ENCODE measurements around the gene GPATCH3.

The GPATCH3 gene

DNA sequence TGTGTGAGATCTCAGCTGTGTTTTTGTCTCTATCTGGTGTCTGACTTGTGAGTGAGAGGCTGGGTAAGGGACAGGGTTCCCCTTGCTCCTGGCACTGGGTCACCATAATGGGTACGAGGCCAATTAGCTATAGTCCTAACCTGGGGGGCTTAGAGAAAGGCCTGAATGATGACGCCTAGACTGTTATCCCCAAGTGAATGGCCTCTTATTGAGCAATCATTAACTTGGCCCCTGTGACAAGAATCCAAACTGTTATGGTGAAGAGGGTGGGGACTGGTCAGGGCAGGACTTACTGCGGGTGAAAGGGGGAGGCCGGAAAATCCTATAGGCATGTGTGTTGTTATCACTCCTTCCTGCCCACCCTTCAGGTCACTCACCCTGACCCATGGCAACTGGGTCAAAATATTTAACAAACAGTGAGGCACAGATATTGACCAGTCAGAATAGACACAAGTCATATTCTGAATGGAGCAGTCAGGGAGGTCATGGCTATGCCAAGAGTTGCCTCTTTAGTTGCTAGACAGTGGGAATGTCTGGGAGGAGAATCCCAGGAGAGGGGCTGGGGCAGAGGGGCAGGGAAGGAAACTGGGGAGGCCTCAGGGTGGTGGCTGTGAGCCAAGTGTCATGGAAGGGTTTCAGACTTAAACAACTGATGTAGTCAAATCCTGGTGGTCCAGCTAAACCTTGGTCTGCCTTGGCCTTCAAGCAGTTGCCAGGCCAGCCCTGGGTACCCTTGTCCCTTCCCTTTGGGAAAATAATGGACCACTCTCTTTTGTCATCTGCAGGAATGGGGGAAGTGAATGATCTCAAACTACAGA, 10.3 kb upstream of the GPATCH3 start:
- peaks cover 8% of the 10 kb centered on the region for H3K4me1 ChIP-seq
- H3K4me3 ChIP-seq (ENCODE audit: low read depth, low read length), result no peak overlapping the region
- H3K9me3 ChIP-seq, result no peaks in the 10 kb centered on the region
- DNase-seq, result no peak
- H3K36me3 ChIP-seq, result no peaks in the 10 kb centered on the region
- TF ChIP-seq, protein P1, sequence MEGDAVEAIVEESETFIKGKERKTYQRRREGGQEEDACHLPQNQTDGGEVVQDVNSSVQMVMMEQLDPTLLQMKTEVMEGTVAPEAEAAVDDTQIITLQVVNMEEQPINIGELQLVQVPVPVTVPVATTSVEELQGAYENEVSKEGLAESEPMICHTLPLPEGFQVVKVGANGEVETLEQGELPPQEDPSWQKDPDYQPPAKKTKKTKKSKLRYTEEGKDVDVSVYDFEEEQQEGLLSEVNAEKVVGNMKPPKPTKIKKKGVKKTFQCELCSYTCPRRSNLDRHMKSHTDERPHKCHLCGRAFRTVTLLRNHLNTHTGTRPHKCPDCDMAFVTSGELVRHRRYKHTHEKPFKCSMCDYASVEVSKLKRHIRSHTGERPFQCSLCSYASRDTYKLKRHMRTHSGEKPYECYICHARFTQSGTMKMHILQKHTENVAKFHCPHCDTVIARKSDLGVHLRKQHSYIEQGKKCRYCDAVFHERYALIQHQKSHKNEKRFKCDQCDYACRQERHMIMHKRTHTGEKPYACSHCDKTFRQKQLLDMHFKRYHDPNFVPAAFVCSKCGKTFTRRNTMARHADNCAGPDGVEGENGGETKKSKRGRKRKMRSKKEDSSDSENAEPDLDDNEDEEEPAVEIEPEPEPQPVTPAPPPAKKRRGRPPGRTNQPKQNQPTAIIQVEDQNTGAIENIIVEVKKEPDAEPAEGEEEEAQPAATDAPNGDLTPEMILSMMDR (IDR thresholded peaks at IDR 0.05; ENCODE audit: low read depth, low read length), result no peak
- H3K27me3 ChIP-seq, result no peaks in the 10 kb centered on the region

DNA sequence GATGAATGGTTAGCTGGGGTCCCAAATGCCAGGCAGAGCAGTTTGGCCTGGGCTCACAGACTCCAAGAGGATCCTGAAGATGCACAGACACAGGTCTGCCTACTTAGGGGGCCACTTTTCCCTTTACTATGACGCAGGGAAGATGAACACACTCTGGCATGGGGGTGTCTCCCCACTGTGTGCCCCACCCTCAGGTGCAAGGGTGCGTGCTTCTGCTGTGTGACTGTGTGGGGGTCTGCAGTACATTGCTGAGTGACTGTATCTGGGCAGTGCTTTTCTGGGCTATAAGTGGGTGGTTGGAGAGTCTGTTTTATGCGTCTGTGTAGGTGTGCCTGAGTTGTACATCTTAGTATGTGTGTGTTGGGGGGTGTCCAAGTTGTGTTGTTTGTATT, 9.7 kb upstream of the GPATCH3 start:
- Histone ChIP-seq H3K4me1 (peaks cover 8% of the 10 kb centered on the region), H3K27me3 (no peaks in the 10 kb centered on the region), H3K36me3 (no peaks in the 10 kb centered on the region), H3K9me3 (no peaks in the 10 kb centered on the region), H3K4me3 (ENCODE audit: low read depth, low read length) (no peak overlapping the region)
- no peak for DNase-seq
- TF ChIP-seq, protein P1 (IDR thresholded peaks at IDR 0.05; ENCODE audit: low read depth, low read length), result no peak

DNA sequence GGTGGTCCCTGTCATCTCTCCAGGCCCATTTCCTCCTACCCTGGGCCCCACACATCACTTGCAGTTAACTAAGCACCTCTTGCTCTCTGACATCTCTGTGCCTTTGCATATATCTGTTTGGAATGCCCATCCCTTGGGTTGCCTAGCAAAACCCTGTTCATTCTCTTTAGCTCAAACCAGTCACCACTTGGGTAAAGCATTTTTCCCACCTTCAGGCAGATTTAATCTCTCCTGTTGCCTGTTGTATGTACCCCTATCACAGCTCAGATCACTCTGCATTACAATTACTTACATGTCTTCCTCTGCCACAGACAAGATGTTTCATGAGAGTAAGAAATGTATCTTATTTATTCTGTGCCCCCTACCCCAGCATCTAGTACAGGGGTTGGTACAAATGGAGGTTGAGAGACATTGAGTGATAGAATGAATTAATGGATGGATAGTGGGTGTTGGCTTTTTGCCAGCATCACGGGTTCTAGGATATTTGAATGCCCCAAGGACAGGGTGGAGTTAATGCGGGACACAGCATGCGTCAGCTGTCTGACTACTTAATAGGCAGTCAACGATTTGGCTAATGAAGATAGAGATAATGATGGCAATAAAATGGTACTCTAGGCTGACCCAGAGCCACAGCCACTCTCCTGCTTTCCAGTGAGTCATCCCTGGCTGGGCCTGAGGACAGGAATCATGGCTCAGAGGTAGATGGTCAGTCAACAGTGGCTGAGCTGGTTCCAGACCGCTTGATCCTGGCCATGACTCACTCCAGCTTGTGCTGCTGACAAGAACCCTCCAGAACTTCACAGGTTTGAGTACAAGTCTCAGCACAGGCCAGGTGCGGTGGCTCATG, 7.0 kb upstream of the GPATCH3 start:
- H3K4me1 ChIP-seq, result no peaks in the 10 kb centered on the region
- no peaks in the 10 kb centered on the region for H3K27me3 ChIP-seq
- no peak overlapping the region for H3K4me3 ChIP-seq (ENCODE audit: low read depth, low read length)
- H3K36me3 ChIP-seq, result no peaks in the 10 kb centered on the region
- peak; percentile 48 for DNase-seq
- no peaks in the 10 kb centered on the region for H3K9me3 ChIP-seq
- TF ChIP-seq, protein P1 (IDR thresholded peaks at IDR 0.05; ENCODE audit: low read depth, low read length), result no peak

DNA sequence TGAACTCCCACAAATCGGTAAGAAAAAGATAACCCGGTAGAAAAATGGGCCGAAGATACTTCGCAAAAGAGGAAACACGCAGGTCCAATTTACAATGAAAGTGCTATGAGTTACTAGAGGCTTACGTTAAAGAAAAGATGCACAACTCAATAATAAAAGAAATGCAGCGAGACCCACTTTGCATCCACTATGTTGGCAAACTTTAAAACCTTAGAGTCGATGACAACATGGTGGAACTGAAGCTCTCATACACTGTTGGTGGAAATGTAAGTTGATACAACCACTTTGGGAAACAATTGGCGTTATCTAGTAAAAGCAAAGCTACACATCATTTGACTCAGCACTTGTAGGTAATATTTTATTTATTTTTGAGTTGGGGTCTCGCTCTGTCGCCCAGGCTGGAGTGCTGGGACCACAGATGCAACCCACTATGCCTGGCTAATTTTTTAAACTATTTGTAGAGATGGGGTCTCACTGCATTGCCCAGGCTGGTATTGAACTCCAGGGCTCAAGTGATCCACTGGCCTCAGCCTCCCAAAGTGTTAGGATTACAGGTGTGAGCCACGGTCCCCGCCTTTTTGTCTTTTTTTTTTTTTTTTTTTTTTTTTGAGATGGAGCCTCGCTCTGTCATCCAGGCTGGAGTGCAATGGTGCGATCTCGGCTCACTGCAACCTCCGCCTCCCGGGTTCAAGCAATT, 696 bp upstream of the GPATCH3 start:
- no peak for DNase-seq
- Histone ChIP-seq H3K4me1 (peaks cover 3% of the 10 kb centered on the region; the same call in 1 of the 2 replicates), H3K4me3 (ENCODE audit: low read depth, low read length) (peak overlapping the region; percentile 92)

DNA sequence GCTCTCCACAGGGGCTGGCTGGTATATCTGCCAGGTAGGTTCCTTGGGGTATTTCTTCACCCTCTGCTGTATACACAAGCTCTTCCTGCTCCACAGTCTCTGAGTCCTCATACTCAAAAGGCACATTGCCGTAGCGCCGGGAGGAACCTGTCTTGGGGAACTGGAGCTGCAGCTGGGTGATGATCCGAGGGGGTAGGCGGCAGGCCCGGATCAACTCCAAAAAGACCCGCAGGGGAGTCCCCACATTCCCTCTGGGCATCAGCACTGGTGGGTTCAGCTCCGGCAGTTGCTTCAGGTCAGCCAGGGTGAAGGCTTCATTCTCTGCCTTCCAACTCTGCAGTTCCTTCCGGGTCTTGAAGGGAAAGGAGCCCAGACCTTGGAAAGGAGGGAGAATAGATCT, 2.9 kb downstream of the GPATCH3 start:
- TF ChIP-seq, protein P1 (IDR thresholded peaks at IDR 0.05; ENCODE audit: low read depth, low read length), result no peak
- no peaks in the 10 kb centered on the region for H3K9me3 ChIP-seq
- no peaks in the 10 kb centered on the region; the same call in none of the 2 replicates for H3K36me3 ChIP-seq
- H3K4me3 ChIP-seq (ENCODE audit: low read depth, low read length), result no peak overlapping the region
- H3K4me1 ChIP-seq, result peaks cover 3% of the 10 kb centered on the region; the same call in 1 of the 2 replicates
- no peaks in the 10 kb centered on the region for H3K27me3 ChIP-seq
- DNase-seq, result no peak

More for the DNA sequence above, 696 bp upstream of the GPATCH3 start:
- no peaks in the 10 kb centered on the region for H3K9me3 ChIP-seq
- H3K27me3 ChIP-seq, result no peaks in the 10 kb centered on the region
- H3K36me3 ChIP-seq, result no peaks in the 10 kb centered on the region
- TF ChIP-seq, protein P1 (IDR thresholded peaks at IDR 0.05; ENCODE audit: low read depth, low read length), result no peak
